Activated CD4-positive, alpha-beta T cell treated with anti-CD3 and anti-CD28 coated beads, Interleukin-2, amount 10 ng/mL, durations not matched to agents 7 days and 5 days (primary cell): ENCODE results near the gene TRPM3. TPM values are rescaled to one million over a fixed set of nuclear protein-coding genes. Genes with fewer than 3 reads are reported as not detected.

Source experiments
- CTCF ChIA-PET: fragments of 350-600 bp; sonication (Branson Sonifier 250); formaldehyde crosslinking; loops from one replicate; lab custom pipeline; 2021; ENCODE audit warnings: antibody characterized with exemption; lab: Charles Lee
- POLR2A ChIA-PET: fragments of 350-600 bp; sonication (Branson Sonifier 250); formaldehyde crosslinking; loops from one replicate; lab custom pipeline; 2021; ENCODE audit warnings: antibody characterized with exemption; lab: Charles Lee
- DNase-seq: peaks from one replicate; pipeline ENCODE4 v3.0.0-alpha.2; 2020
- H3K27ac Mint-ChIP-seq: one replicate; pipeline ENCODE4 v1.8.0; 2021; ENCODE audit warnings: mild to moderate bottlenecking, moderate library complexity, mixed read lengths
- H3K27me3 Mint-ChIP-seq: one replicate; pipeline ENCODE4 v1.8.0; 2021; ENCODE audit warnings: mixed read lengths
- H3K36me3 Mint-ChIP-seq: one replicate; pipeline ENCODE4 v1.8.0; 2021; ENCODE audit warnings: low read depth, mixed read lengths
- H3K4me1 Mint-ChIP-seq: one replicate; pipeline ENCODE4 v1.8.0; 2021; ENCODE audit warnings: mixed read lengths
- H3K4me3 Mint-ChIP-seq: one replicate; pipeline ENCODE4 v1.8.0; 2021; ENCODE audit warnings: mild to moderate bottlenecking, moderate library complexity, mixed read lengths
- H3K9me3 Mint-ChIP-seq: one replicate; pipeline ENCODE4 v1.8.0; 2021; ENCODE audit warnings: mixed read lengths
- total RNA-seq, 2 experiments: library from RNA; stranded (reverse); gene quantifications; one replicate each; pipeline ENCODE4 v1.2.3, GENCODE V29; 2021

The TRPM3 gene
- total RNA-seq, 2 experiments from 2014 or later, result not detected

- Mint-ChIP-seq H3K27ac (no peak overlapping the region), H3K4me3 (no peak overlapping the region), H3K27me3 (no peaks in the 10 kb centered on the region), H3K4me1 (peaks cover 41% of the 10 kb centered on the region), H3K36me3 (peaks cover 9% of the 10 kb centered on the region), H3K9me3 (peaks cover 16% of the 10 kb centered on the region)
- DNase-seq, result no peak
- ChIA-PET POLR2A (no interaction called here), CTCF (interaction anchor here (1.0 to 1.5 kb wide), 4 partner anchors 12 to 36 kb away, joined by 3 read pairs; no protein-coding TSS in a partner anchor)
These were observed 562.3 kb downstream of the TRPM3 start for GRCh38 chr9:70559102-70559501.

- no peak overlapping the region for H3K4me3 Mint-ChIP-seq
- ChIA-PET POLR2A (no interaction called here), CTCF (no interaction called here)
- H3K27me3 Mint-ChIP-seq, result no peaks in the 10 kb centered on the region
- peaks cover 15% of the 10 kb centered on the region for H3K9me3 Mint-ChIP-seq
- peaks cover 8% of the 10 kb centered on the region for H3K36me3 Mint-ChIP-seq
- no peak overlapping the region for H3K27ac Mint-ChIP-seq
- peaks cover 28% of the 10 kb centered on the region for H3K4me1 Mint-ChIP-seq
- DNase-seq, result no peak
These were observed 563.6 kb downstream of the TRPM3 start for GRCh38 chr9:70557661-70558369.

DNA sequence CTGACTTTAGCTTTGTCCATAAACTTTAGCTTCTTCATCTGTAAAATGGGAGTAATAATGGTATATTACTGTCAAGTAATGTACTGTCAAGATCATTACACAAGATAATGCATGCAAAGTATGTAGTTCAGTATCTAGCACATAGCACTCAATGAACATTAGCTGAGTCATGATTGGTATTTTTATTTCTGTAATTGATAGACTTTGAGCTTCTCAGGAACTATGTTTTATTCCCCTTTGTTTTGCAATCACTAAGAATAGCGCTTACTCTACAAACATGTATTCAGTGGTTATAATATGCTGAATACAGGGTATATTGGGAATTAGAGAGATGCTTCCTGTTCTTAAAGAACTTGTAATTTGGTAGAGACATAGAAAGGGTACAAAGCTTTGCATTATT lies 564.6 kb downstream of the TRPM3 start:
- ChIA-PET CTCF (interaction anchor here (0.6 to 1.1 kb wide), 4 partner anchors 9 to 33 kb away, joined by 3 read pairs; no protein-coding TSS in a partner anchor), POLR2A (no interaction called here)
- Mint-ChIP-seq H3K27me3 (no peaks in the 10 kb centered on the region), H3K9me3 (peaks cover 13% of the 10 kb centered on the region), H3K4me3 (no peak overlapping the region), H3K36me3 (peaks cover 6% of the 10 kb centered on the region), H3K4me1 (peaks cover 21% of the 10 kb centered on the region), H3K27ac (no peak overlapping the region)
- DNase-seq, result no peak

- ChIA-PET POLR2A (no interaction called here), CTCF (no interaction called here)
- Mint-ChIP-seq H3K36me3 (peaks cover 2% of the 10 kb centered on the region), H3K4me1 (peaks cover 14% of the 10 kb centered on the region), H3K9me3 (peaks cover 9% of the 10 kb centered on the region), H3K4me3 (no peak overlapping the region), H3K27ac (no peak overlapping the region), H3K27me3 (no peaks in the 10 kb centered on the region)
- DNase-seq, result no peak
These were observed 566.5 kb downstream of the TRPM3 start for GRCh38 chr9:70554881-70555280.

DNA sequence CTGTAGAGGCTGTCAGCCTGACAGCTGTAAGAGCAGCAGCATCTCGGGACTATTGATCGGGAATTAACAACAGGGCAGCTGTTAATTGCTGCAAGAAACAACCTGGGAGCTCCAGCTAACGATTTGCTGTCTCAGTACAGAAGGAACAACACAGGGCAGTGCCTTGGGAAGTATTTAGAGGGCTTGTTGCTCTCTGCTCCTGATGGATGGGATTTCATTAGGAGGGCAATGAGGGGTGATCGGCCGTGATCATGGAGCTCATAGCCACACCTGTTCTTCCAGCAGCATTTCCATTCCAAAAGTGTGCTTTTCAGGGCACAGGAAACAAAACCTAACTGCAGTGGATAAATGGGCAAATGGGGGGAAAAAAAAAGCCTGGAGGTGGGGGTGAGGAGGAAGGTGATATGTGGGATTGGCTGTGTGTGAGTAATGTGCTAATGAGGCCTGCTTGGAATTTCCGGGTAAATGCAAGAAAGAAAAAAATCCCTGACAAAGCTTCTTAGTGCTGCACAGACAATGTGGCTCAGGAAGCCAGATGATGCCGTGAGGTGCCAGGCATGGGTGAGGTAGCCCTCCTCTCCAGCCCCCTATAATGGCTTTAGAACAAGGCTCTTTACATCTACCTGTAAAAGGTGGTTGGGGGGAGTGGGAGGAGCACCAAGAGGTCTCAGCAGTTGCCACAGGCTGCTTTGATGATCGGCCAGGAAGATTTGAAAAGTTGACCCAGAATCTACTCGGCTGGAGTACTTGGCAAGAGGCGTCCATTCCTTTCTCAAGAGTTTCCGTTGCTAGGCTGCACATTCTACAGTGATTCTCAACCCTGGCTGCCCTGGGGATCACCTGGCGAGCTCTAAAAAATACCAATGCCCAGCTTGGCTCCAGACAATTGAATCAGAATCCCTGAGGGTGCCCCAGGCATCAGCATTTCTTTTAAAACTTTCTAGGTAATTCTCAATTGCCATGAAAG lies 567.4 kb downstream of the TRPM3 start:
- H3K36me3 Mint-ChIP-seq, result no peaks in the 10 kb centered on the region
- H3K9me3 Mint-ChIP-seq, result peaks cover 9% of the 10 kb centered on the region
- H3K27ac Mint-ChIP-seq, result no peak overlapping the region
- CTCF ChIA-PET, result interaction anchor here (0.8 to 1.8 kb wide), 3 partner anchors 14 to 162 kb away, joined by 3 to 6 read pairs (median 3); no protein-coding TSS in a partner anchor
- no peaks in the 10 kb centered on the region for H3K27me3 Mint-ChIP-seq
- POLR2A ChIA-PET, result no interaction called here
- H3K4me1 Mint-ChIP-seq, result peaks cover 8% of the 10 kb centered on the region
- no peak for DNase-seq
- H3K4me3 Mint-ChIP-seq, result no peak overlapping the region

DNA sequence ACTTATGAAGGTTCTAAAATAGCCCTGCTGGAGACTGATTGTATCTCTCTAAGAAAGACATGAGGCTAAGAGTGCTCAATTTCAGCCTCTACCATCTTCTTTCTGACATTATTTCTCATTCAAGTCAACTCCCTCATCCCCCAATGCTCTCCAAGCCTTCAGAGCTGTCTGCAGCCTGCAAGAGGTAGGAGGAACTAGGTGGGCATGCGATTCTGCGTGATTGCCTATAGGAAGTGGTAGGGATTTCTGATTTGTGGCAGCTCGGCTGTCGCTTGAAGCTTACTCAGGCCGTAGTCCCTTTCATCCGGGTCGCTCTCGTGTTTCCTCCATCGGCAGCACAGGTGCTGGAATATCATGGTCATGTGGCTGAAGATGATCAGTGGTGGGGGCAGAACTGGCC lies 568.9 kb downstream of the TRPM3 start:
- Mint-ChIP-seq H3K4me3 (no peak overlapping the region), H3K4me1 (peaks cover 6% of the 10 kb centered on the region), H3K36me3 (no peaks in the 10 kb centered on the region), H3K9me3 (peaks cover 4% of the 10 kb centered on the region), H3K27me3 (no peaks in the 10 kb centered on the region), H3K27ac (no peak overlapping the region)
- no peak for DNase-seq
- POLR2A ChIA-PET, result no interaction called here
- CTCF ChIA-PET, result interaction anchor here (0.9 to 1.8 kb wide), 3 partner anchors 10 to 12 kb away, joined by 3 to 7 read pairs (median 6); no protein-coding TSS in a partner anchor

GRCh38 chr9:70551801-70552200 lies 569.6 kb downstream of the TRPM3 start:
- Mint-ChIP-seq H3K4me3 (no peak overlapping the region), H3K36me3 (no peaks in the 10 kb centered on the region), H3K9me3 (no peaks in the 10 kb centered on the region), H3K27me3 (no peaks in the 10 kb centered on the region), H3K4me1 (peaks cover 6% of the 10 kb centered on the region), H3K27ac (no peak overlapping the region)
- no peak for DNase-seq
- ChIA-PET POLR2A (no interaction called here), CTCF (interaction anchor here (0.9 to 1.7 kb wide), 4 partner anchors 9 to 12 kb away, joined by 3 to 7 read pairs (median 4); no protein-coding TSS in a partner anchor)

GRCh38 chr9:70551396-70551795 lies 570.0 kb downstream of the TRPM3 start:
- Mint-ChIP-seq H3K9me3 (no peaks in the 10 kb centered on the region), H3K4me1 (peaks cover 6% of the 10 kb centered on the region), H3K27me3 (no peaks in the 10 kb centered on the region), H3K36me3 (no peaks in the 10 kb centered on the region), H3K27ac (no peak overlapping the region), H3K4me3 (no peak overlapping the region)
- DNase-seq, result no peak
- POLR2A ChIA-PET, result no interaction called here
- CTCF ChIA-PET, result interaction anchor here (0.9 to 1.7 kb wide), 3 partner anchors 9 to 13 kb away, joined by 4 to 7 read pairs (median 5); no protein-coding TSS in a partner anchor

GRCh38 chr9:70549926-70550325 lies 571.5 kb downstream of the TRPM3 start:
- CTCF ChIA-PET, result interaction anchor here (0.6 to 1.7 kb wide), 6 partner anchors 12 to 137 kb away, joined by 3 to 5 read pairs (median 4); no protein-coding TSS in a partner anchor

DNA sequence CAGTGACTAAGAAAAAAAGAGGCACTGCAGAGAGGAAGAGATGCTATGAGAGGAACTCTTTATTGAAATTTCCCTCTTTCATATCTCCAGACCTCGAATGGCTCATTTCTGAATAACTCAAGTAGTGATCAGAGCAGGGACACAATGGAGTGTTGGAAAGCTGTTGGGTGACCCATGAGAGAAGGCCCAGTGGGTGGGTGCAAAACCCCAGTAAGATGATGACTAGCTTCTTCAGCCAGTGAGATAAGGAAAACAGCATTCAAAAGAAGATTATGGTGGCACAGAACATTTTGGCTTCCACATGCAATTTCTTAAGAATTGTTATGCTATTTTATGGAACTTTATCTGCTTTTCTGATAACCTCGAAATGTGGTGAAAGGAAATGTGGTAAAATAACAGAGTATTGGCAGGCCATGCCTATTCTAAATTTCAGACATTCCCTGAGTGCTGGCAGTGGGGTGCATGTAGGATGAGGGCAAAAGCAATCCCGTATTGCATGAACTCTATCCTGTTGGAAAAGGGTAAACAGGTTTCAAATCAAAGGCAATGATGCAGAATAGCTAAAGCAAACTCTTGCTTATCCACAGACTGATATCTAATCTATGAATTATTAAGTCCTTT lies 579.0 kb downstream of the TRPM3 start:
- H3K36me3 Mint-ChIP-seq, result no peaks in the 10 kb centered on the region
- no peak overlapping the region for H3K4me3 Mint-ChIP-seq
- H3K4me1 Mint-ChIP-seq, result no peaks in the 10 kb centered on the region
- DNase-seq, result no peak
- H3K27ac Mint-ChIP-seq, result no peak overlapping the region
- POLR2A ChIA-PET, result no interaction called here
- H3K9me3 Mint-ChIP-seq, result no peaks in the 10 kb centered on the region
- CTCF ChIA-PET, result interaction anchor here (1.0 kb wide), 1 partner anchor 10 kb away, joined by 3 read pairs; no protein-coding TSS in a partner anchor
- H3K27me3 Mint-ChIP-seq, result no peaks in the 10 kb centered on the region

More at GRCh38 chr9:70549926-70550325, 571.5 kb downstream of the TRPM3 start:
- Mint-ChIP-seq H3K4me1 (peaks cover 2% of the 10 kb centered on the region), H3K9me3 (no peaks in the 10 kb centered on the region), H3K27ac (no peak overlapping the region), H3K4me3 (no peak overlapping the region), H3K36me3 (no peaks in the 10 kb centered on the region), H3K27me3 (no peaks in the 10 kb centered on the region)
- no peak for DNase-seq
- POLR2A ChIA-PET, result no interaction called here

DNA sequence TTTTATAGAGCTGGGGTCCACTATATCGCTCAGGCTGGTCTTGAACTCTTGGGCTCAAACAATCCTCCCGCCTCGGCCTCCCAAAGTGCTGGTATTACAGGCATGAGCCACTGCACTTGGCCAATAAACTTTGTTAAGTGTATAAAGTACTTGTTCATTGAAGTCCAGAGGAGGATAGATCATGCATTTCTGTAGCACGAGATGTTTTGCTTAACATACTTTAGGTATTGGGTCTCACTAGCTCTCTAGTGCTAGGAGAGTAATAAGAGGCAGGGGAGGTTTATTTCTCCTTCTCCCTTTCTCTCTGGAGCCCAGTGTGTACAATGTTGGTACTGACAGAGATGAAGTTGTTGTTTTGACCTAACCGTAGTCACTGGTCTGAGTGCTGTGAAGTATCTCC lies 581.4 kb downstream of the TRPM3 start:
- no peak overlapping the region for H3K27ac Mint-ChIP-seq
- no peak for DNase-seq
- H3K27me3 Mint-ChIP-seq, result no peaks in the 10 kb centered on the region
- H3K4me1 Mint-ChIP-seq, result no peaks in the 10 kb centered on the region
- no peak overlapping the region for H3K4me3 Mint-ChIP-seq
- no peaks in the 10 kb centered on the region for H3K9me3 Mint-ChIP-seq
- CTCF ChIA-PET, result interaction anchor here (1.1 to 1.8 kb wide), 4 partner anchors 11 to 62 kb away, joined by 3 to 6 read pairs (median 6); no protein-coding TSS in a partner anchor
- POLR2A ChIA-PET, result no interaction called here
- no peaks in the 10 kb centered on the region for H3K36me3 Mint-ChIP-seq

DNA sequence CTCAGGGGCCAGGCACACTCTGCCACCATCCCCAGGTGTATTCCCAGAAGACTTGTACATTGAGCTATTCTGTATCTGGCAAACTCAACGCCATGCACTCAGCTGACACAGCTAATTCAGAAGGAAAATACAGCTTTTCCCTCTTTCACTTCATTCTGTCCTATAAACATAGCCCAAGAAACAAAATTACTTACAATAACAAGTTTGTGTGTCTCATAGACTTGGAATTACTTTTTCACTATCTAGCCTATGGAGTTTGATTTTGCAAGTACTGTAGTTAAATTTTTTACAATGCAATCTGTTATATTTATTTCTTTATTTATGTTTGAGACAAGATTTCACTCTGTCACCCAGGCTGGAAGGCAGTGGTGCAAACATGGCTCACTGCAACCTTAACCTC lies 581.9 kb downstream of the TRPM3 start:
- H3K9me3 Mint-ChIP-seq, result no peaks in the 10 kb centered on the region
- ChIA-PET POLR2A (no interaction called here), CTCF (interaction anchor here (1.1 to 1.8 kb wide), 4 partner anchors 12 to 63 kb away, joined by 3 to 6 read pairs (median 6); no protein-coding TSS in a partner anchor)
- no peak overlapping the region for H3K27ac Mint-ChIP-seq
- H3K36me3 Mint-ChIP-seq, result no peaks in the 10 kb centered on the region
- H3K4me3 Mint-ChIP-seq, result no peak overlapping the region
- H3K27me3 Mint-ChIP-seq, result no peaks in the 10 kb centered on the region
- no peaks in the 10 kb centered on the region for H3K4me1 Mint-ChIP-seq
- DNase-seq, result no peak
